T-helper 1 cell (primary cell): Measurements from ENCODE around the gene PYROXD2.
"Not testable (repeated sequence)": the region's sequence is repeated elsewhere in the genome, so short reads cannot be mapped to it uniquely, and the experiment has no call there.

Experiments used
- DNase-seq, 5 donors: peaks; one replicate each; pipeline ENCODE4 v3.0.0-alpha.2; 2012 to 2020

The PYROXD2 gene

GRCh38 chr10:98389398-98389797 is 25.6 kb downstream of the PYROXD2 start:
- no peak for DNase-seq

GRCh38 chr10:98388101-98388655 is 26.8 kb downstream of the PYROXD2 start:
- DNase-seq, result no peak

- no peak for DNase-seq
Measured at GRCh38 chr10:98384531-98385133, 30.4 kb downstream of the PYROXD2 start.

- DNase-seq, result no peak
Measured at GRCh38 chr10:98383869-98384268, 31.1 kb downstream of the PYROXD2 start.

GRCh38 chr10:98383134-98383667 is 31.8 kb downstream of the PYROXD2 start:
- not testable (repeated sequence) for DNase-seq

GRCh38 chr10:98382691-98383101 is 32.3 kb downstream of the PYROXD2 start:
- no peak for DNase-seq

DNA sequence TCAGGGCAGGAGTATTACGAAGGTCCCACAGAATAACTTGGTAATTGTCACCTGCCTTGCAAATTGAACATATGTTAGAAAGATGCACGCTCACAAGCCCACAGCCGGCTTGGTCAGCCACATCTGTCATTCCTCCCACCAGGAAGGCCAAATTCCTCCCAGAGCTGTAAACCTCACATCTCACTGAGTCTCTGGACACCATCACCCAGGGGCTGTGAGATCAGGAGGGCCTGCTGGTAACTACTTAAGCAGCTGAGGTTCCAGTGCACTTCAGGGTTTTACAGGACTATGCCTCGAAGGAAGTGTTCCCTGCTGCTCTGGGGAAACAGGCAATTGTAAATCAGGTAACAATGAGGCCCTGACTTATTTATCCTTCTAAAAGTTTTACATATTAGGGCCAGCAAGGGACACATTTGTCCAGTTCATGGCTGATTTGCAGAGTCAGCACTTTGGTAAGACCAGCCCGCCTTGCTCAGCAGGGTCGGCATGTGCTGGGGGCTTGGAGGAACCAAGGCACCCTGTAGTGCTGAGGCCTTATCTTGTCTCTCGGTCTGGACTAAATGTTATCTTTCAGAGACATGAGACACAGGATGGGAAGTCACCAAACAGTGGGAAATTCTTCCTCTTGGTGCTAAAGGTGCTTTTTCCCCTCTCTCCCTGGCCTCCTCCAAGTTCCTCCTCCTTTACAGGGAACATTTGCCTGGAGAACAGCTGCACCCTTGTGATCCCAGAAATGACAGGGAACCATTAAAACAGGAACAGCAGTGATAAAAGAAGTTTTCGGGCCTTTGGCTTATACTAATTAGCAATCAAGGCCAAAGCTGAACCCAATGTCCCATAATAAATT is 34.3 kb downstream of the PYROXD2 start:
- DNase-seq, result no peak

DNA sequence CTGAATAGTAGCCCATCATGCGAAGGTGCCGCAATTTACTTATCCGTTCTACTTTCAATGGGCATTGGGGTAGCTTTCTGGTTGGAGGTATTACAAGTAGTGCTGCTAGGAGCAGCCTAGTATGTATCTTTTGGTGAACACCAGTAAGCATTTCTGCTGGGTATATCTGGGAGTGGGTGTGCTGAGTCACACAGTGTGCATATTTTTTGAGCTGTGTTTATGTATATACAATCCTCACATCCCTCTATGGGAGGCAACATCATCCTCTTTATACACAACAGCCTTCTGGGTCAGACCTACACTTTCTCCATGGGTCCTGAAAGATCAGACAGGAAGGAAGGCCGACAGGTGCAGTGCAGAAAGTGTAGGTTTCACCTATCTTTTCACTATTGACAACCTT is 36.3 kb downstream of the PYROXD2 start:
- DNase-seq, result no peak

DNA sequence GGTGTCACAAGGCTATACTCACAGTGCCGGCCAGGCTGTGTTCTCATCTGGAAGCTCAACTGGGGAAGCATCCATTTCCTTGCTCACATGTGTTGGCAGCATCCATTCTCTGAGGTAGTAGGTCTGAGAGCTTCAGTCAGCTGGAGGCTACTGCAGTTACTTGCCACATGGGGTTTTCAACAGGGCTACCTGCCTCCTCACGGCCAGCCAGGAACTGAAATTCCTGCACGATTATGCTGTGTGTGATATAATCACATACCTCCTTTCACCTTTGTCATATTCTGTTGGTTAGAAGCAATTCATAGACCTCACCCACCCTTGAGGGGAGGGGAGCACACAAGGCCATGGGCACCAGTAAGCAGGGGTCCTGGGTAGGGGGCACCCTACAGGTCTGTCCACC is 37.4 kb downstream of the PYROXD2 start:
- DNase-seq, result no peak

DNA sequence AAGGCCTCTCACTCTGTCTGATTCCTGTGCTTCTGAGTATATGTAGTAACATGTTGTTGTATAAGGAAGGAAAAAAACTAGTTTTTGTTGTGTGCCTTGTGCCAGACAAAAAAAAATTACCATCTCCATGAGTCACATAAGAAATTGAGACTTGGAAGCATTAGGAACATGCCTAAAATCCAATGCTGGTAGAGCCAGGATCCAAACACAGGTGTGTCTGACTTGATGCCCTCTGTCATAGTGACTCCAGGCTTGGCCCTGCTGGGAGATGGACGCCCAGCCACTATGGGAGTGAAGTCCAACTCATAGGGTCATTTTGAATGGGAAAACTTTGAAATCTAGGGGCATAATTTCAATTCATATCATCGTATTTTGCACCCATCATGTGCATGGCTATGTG is 38.0 kb downstream of the PYROXD2 start:
- no peak for DNase-seq

- no peak for DNase-seq
Measured at GRCh38 chr10:98376485-98376884, 38.5 kb downstream of the PYROXD2 start.

GRCh38 chr10:98374217-98374985 is 40.6 kb downstream of the PYROXD2 start:
- no peak for DNase-seq

DNA sequence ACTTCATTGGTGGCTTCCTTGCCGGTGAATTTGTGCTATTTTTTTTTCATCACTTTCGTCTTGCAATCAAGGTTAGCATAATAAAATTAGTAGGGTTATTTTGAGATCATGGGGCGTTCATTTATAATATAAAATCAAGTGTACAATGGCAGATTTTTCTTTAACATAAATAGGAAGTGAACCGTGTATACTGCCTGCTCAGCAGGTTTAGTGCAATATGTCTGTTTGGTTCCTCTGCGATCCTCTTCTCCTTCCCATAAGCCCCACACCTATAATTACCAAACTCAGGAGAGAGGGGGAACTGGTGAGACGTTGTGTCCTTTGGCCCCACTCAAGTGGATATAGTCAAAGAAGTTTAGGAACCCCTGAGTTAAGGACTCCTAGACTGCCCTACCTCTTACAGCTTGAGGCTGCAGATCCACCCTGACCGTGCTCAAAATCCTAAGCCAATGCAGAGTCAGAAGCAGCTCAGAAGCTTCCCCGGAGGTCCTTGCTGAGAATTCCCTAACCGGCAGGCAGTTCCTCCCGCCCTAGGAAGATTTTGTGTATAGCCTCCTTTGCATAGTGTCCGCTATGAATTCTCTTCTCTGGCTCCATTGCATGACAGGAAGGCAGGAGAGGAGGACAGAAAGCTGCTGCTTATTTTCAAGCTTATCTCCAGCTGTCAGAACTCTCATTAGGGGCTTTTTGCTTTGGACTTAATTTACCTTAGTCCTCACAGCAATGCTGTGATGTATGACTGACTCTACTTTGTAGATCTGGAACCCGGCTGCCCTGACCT is 41.5 kb downstream of the PYROXD2 start:
- no peak for DNase-seq

DNA sequence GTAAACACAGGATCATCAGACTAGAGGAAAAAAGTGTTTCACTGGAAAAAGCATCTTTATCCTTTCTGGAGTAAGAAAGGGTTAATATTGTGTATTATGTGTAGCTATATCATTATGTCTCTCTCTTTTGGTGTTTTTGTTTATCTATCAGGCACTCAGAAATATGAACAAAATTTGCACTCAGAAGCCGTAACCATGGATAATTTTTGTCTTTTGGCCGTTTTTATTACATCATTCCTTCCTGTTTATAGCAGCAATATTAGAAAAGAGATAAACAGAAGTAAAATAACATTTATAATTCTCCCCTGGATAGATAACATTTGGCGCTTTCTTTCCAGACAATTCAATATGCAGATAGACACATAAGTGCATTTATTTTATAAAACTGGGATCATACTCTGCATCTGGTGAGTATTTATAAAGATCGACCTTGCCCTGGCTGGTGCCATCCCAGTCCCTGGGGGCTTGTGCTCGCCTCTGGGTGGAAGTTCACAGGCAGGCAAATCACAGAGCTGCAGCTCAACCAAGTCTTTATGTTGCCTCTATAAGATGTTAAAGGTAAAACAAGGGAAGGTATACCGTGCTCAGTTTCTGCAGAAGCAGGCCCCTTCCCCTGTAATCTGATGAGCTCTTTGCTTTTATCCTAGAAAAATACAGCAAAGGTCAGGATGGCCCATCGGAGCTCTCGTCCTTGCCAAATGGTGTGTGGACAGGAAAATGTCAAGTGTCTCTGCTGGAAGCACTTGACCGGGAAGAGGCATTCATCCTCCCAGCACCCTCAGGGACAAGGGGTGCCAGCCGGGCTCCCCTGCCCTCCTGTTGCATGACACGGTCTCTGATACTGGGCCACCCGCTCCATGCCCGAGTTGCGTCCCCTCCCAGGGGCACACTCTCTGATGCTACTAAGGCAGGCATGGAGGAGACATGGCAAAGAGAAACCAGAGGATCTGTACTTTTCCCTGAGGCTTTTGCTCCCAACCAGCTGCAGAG is 43.9 kb downstream of the PYROXD2 start:
- no peak for DNase-seq

- DNase-seq, result no peak
Measured at GRCh38 chr10:98369801-98370200, 45.2 kb downstream of the PYROXD2 start.

DNA sequence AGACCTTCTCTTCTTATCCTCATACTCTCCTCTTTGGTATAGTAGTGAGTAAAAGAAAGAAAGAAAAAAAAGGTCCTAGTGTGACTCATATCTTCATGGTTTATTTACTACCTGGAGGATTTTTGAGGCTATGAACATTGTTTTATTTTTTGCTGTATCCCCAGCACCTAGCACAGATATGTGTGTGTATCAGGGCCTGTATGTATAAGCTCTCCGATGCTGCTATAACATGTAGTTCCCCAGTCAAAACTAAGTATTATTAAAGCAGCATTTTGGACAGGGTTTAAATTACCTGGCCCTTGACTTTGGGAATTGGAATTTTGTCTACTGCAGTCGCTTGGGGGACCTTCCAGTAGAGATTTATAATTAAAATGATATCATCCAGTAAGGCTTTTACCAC is 46.3 kb downstream of the PYROXD2 start:
- no peak for DNase-seq

GRCh38 chr10:98367604-98368451 is 47.2 kb downstream of the PYROXD2 start:
- DNase-seq, result no peak

DNA sequence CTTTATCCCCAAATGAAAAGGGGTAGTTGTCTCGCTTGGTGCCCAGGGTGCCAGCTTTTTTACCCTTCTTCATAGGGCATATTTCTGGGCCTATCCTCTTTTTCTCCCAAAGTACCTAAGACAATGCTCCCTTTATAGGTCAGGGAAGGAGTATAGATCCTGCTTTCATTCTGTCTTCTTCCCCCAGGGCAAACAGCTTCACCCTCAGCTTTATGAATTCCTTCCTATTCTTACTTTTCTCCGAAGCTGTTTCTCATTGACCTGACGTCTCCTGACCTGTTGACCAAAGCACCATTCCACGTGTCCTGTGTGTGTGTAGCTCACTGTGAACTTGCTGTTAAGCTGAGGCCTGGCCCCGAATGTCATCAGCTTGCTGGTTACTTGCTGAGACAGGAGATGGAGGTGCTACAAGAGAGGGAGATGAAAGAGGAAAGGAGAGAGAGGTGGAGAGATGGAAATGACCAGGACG is 48.9 kb downstream of the PYROXD2 start:
- no peak for DNase-seq

DNA sequence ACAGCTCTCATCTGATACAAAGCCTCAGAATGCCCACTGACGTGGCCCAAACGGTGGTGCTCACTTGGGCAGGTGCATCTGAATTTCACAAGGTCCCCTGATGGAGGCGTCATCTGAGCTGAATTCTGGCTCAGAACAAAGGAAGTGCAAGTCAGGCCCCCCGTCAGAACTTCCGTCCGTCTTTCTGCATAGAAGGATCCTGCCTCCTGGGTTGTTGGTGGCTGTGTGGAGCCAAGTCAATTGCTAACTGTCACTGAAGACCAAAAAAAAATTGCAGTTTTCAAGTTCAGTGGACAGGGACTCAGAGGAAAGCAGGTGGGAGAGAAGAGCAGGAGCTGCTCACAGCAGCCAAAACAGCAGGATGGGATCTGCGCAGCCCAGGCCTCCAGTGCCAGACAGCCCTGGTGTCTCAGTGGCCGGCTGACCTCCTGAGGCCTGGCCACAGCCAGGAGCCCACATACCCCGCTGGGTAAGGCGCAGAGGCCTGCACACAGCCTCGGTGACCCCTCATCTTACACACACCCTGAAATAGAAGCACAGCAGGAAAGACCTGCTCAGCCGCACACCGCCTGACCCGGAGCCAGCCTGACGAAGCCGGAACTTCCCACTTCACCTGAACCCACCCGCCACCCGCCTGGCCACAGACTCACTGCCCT is 49.4 kb downstream of the PYROXD2 start:
- no peak for DNase-seq
